ENCODE results near the gene ZRANB3. TPM values are rescaled to one million over a fixed set of nuclear protein-coding genes. Genes with fewer than 3 reads are reported as not detected.

Gene ZRANB3
- total RNA-seq, 2 experiments from 2014 or later: 11.6 to 27.0 TPM

GRCh38 chr2:135168204-135168856, 362.7 kb downstream of the ZRANB3 start:
- intact Hi-C loops (cut with micrococcal nuclease; ENCODE audit: unreplicated experiment): no loop called here
- BruUV-seq (replicated peaks): no TSS peak
- CTCF ChIA-PET (ENCODE audit: unreplicated experiment): no interaction called here

DNA sequence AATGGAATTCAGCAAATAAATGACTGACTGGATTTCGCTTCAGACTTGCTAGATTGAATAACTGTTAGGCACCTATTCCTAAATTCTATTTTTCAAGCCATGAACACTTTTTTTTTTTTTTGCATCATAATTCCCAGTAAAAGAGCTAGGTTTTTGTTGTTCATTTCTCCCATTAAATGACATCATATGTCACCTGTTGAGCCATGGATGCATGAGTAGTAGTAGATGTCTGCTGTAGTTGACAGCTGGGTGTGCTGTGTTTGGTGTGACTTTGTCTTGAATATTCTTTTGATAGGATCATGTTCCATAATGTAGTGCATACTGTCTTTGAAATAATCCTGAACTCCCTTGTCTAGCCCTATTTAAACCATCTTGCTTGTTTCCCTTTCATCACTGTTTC, 363.7 kb downstream of the ZRANB3 start:
- peaks cover 10% of the 10 kb centered on the region for H3K4me1 ChIP-seq (ENCODE audit: insufficient read depth, low read length, poor library complexity, severe bottlenecking)
- POLR2A ChIA-PET: interaction anchor here (0.6 to 1.0 kb wide), 5 partner anchors 22 to 1299 kb away, joined by 3 to 5 read pairs (median 3); no protein-coding TSS in a partner anchor
- intact Hi-C loops (cut with micrococcal nuclease; ENCODE audit: unreplicated experiment): no loop called here
- no peaks in the 10 kb centered on the region for H3K9me2 ChIP-seq (ENCODE audit: insufficient read depth, low read length)
- H3K36me3 ChIP-seq (ENCODE audit: insufficient read depth, low read length): peaks cover 92% of the 10 kb centered on the region
- no TSS peak for BruUV-seq (replicated peaks)
- TF ChIP-seq, protein P1, sequence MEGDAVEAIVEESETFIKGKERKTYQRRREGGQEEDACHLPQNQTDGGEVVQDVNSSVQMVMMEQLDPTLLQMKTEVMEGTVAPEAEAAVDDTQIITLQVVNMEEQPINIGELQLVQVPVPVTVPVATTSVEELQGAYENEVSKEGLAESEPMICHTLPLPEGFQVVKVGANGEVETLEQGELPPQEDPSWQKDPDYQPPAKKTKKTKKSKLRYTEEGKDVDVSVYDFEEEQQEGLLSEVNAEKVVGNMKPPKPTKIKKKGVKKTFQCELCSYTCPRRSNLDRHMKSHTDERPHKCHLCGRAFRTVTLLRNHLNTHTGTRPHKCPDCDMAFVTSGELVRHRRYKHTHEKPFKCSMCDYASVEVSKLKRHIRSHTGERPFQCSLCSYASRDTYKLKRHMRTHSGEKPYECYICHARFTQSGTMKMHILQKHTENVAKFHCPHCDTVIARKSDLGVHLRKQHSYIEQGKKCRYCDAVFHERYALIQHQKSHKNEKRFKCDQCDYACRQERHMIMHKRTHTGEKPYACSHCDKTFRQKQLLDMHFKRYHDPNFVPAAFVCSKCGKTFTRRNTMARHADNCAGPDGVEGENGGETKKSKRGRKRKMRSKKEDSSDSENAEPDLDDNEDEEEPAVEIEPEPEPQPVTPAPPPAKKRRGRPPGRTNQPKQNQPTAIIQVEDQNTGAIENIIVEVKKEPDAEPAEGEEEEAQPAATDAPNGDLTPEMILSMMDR (conservative IDR thresholded peaks at IDR 0.05; ENCODE audit: low read length): no peak
- TF ChIP-seq EZH2phosphoT487 (IDR thresholded peaks at IDR 0.05; ENCODE audit: borderline replicate concordance, low read depth, low read length): no peak
- no peaks in the 10 kb centered on the region for H4K20me1 ChIP-seq (ENCODE audit: insufficient read depth, low read length)
- no peak overlapping the region for H3K4me2 ChIP-seq (ENCODE audit: low read length)
- H2AFZ ChIP-seq (ENCODE audit: low read length): no peak overlapping the region
- no peak overlapping the region for H3K4me3 ChIP-seq (ENCODE audit: low read depth, low read length, poor library complexity, severe bottlenecking)
- H3K27ac ChIP-seq (ENCODE audit: low read depth, low read length, poor library complexity, severe bottlenecking): no peak overlapping the region
- CTCF ChIA-PET (ENCODE audit: unreplicated experiment): no interaction called here
- H3K79me2 ChIP-seq (ENCODE audit: insufficient read depth, low read depth, low read length): no peaks in the 10 kb centered on the region
- no peaks in the 10 kb centered on the region for H3K9me3 ChIP-seq (ENCODE audit: low read length)
- DNase-seq (ENCODE audit: low spot score): no peak

More at GRCh38 chr2:135168204-135168856, 362.7 kb downstream of the ZRANB3 start:
- H3K4me2 ChIP-seq (ENCODE audit: low read length): no peak overlapping the region
- DNase-seq (ENCODE audit: low spot score): no peak
- H3K27ac ChIP-seq (ENCODE audit: low read depth, low read length, poor library complexity, severe bottlenecking): no peak overlapping the region
- peaks cover 2% of the 10 kb centered on the region for H3K4me1 ChIP-seq (ENCODE audit: insufficient read depth, low read length, poor library complexity, severe bottlenecking)
- no peak overlapping the region for H2AFZ ChIP-seq (ENCODE audit: low read length)
- H3K9me3 ChIP-seq (ENCODE audit: low read length): no peaks in the 10 kb centered on the region
- TF ChIP-seq, protein P1 (conservative IDR thresholded peaks at IDR 0.05; ENCODE audit: low read length): no peak
- no peak for TF ChIP-seq EZH2phosphoT487 (IDR thresholded peaks at IDR 0.05; ENCODE audit: borderline replicate concordance, low read depth, low read length)
- POLR2A ChIA-PET: interaction anchor here (1.1 kb wide), 1 partner anchor 11 kb away, joined by 3 read pairs; no protein-coding TSS in a partner anchor
- H3K4me3 ChIP-seq (ENCODE audit: low read depth, low read length, poor library complexity, severe bottlenecking): no peak overlapping the region
- H4K20me1 ChIP-seq (ENCODE audit: insufficient read depth, low read length): no peaks in the 10 kb centered on the region
- no peaks in the 10 kb centered on the region for H3K79me2 ChIP-seq (ENCODE audit: insufficient read depth, low read depth, low read length)
- H3K36me3 ChIP-seq (ENCODE audit: insufficient read depth, low read length): peaks cover 89% of the 10 kb centered on the region
- H3K9me2 ChIP-seq (ENCODE audit: insufficient read depth, low read length): no peaks in the 10 kb centered on the region

DNA sequence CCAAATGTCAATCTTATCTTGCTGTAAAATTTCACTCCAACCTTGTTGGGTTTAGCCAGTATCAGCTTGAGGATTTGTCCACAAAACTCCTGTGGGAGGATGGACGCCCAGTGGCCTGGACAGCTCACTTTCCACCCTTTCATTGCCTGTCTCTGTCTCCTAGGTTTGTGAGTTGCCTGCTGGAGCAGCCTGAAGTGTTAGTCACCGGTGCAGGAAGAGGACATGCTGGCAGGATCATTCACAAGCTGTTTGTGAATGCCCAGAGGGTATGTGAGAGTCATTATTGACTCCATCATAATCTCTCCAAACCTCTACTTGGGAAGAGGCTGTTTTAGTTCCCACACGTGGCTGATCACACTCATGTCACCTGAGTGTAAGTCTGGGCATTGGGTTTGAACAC, 366.6 kb downstream of the ZRANB3 start:
- POLR2A ChIA-PET: interaction anchor here (0.6 to 1.6 kb wide), 2 partner anchors 53 to 158 kb away, joined by 3 read pairs; no protein-coding TSS in a partner anchor
- Histone ChIP-seq H3K9me3 (ENCODE audit: low read length) (no peaks in the 10 kb centered on the region), H4K20me1 (ENCODE audit: insufficient read depth, low read length) (no peaks in the 10 kb centered on the region), H3K4me2 (ENCODE audit: low read length) (no peak overlapping the region), H2AFZ (ENCODE audit: low read length) (no peak overlapping the region), H3K4me3 (ENCODE audit: low read depth, low read length, poor library complexity, severe bottlenecking) (no peak overlapping the region), H3K4me1 (ENCODE audit: insufficient read depth, low read length, poor library complexity, severe bottlenecking) (peaks cover 10% of the 10 kb centered on the region), H3K9me2 (ENCODE audit: insufficient read depth, low read length) (no peaks in the 10 kb centered on the region), H3K79me2 (ENCODE audit: insufficient read depth, low read depth, low read length) (no peaks in the 10 kb centered on the region), H3K36me3 (ENCODE audit: insufficient read depth, low read length) (peaks cover 79% of the 10 kb centered on the region), H3K27ac (ENCODE audit: low read depth, low read length, poor library complexity, severe bottlenecking) (no peak overlapping the region)
- TF ChIP-seq, protein P1 (conservative IDR thresholded peaks at IDR 0.05; ENCODE audit: low read length): no peak
- TF ChIP-seq EZH2phosphoT487 (IDR thresholded peaks at IDR 0.05; ENCODE audit: borderline replicate concordance, low read depth, low read length): no peak
- intact Hi-C loops (cut with micrococcal nuclease; ENCODE audit: unreplicated experiment): no loop called here
- BruUV-seq (replicated peaks): no TSS peak
- no peak for DNase-seq (ENCODE audit: low spot score)
- CTCF ChIA-PET (ENCODE audit: unreplicated experiment): no interaction called here

Measured in OCI-LY7 (cell line).